Liver (tissue), 9 donors: ENCODE measurements around the gene CTPS2. TPM values are rescaled to one million over a fixed set of nuclear protein-coding genes. Genes with fewer than 3 reads are reported as not detected.

ENCODE experiments used
- DNase-seq: peaks from one replicate; pipeline ENCODE4 v3.0.0-alpha.2; 2017; ENCODE audit warnings: low spot score
- H3K27ac ChIP-seq, 2 donors: one replicate each; pipeline ENCODE4 v1.7.0; 2013; ENCODE audit warnings: inconsistent platforms in 2 of 2, low read length in 2 of 2, control low read depth in 1 of 2, low read depth in 1 of 2, mild to moderate bottlenecking in 1 of 2
- H3K27me3 ChIP-seq, 4 donors: one replicate each; pipeline versions ENCODE4 v1.6.1 to v1.7.0; 2013; ENCODE audit warnings: low read length in 3 of 4, inconsistent platforms in 1 of 4, mild to moderate bottlenecking in 1 of 4, moderate library complexity in 1 of 4; ENCODE audit not compliant: control insufficient read depth in 4 of 4, insufficient read depth in 4 of 4
- H3K36me3 ChIP-seq, 4 donors: one replicate each; pipeline versions ENCODE4 v1.6.1 to v1.7.0; 2013; ENCODE audit warnings: low read length in 3 of 4, mild to moderate bottlenecking in 3 of 4, low read depth in 1 of 4, moderate library complexity in 1 of 4; ENCODE audit not compliant: control insufficient read depth in 4 of 4, insufficient read depth in 3 of 4
- H3K4me1 ChIP-seq, 4 donors: one replicate each; pipeline versions ENCODE4 v1.6.1 to v1.7.0; 2013; ENCODE audit warnings: low read length in 3 of 4, mild to moderate bottlenecking in 3 of 4, moderate library complexity in 1 of 4; ENCODE audit not compliant: control insufficient read depth in 4 of 4, insufficient read depth in 4 of 4
- H3K4me3 ChIP-seq, 3 donors: one replicate each; pipeline versions ENCODE4 v1.6.1 to v1.7.0; 2013; ENCODE audit warnings: low read length in 3 of 3, control low read depth in 1 of 3, low read depth in 1 of 3, mild to moderate bottlenecking in 1 of 3
- H3K9ac ChIP-seq, 2 donors: one replicate each; pipeline ENCODE4 v1.7.0; 2013; ENCODE audit warnings: low read length in 2 of 2, mild to moderate bottlenecking in 2 of 2, moderate library complexity in 2 of 2, control low read depth in 1 of 2, low read depth in 1 of 2
- H3K9me3 ChIP-seq, 4 donors: one replicate each; pipeline versions ENCODE4 v1.6.1 to v1.7.0; 2013; ENCODE audit warnings: low read length in 3 of 4; ENCODE audit not compliant: control insufficient read depth in 4 of 4
- ATF3 ChIP-seq: IDR thresholded peaks from 2 replicates; pipeline ENCODE4 v1.6.1; 2016; ENCODE audit warnings: antibody characterized with exemption
- CTCF ChIP-seq: fragments of 150-350 bp; IDR thresholded peaks from 2 replicates; pipeline ENCODE4 v1.5.1; 2017; ENCODE audit warnings: improper control_type of control experiment, low read depth, low read length; ENCODE audit not compliant: missing input control
- EGR1 ChIP-seq, 2 donors: IDR thresholded peaks; 2 replicates each; pipeline ENCODE4 v1.6.1; 2016 to 2018; ENCODE audit warnings: antibody characterized with exemption in 2 of 2, low read depth in 2 of 2
- FOXA1 ChIP-seq: IDR thresholded peaks from 2 replicates; pipeline ENCODE4 v1.6.1; 2016; ENCODE audit warnings: antibody characterized with exemption
- FOXA2 ChIP-seq: IDR thresholded peaks from 2 replicates; pipeline ENCODE4 v1.6.1; 2016; ENCODE audit warnings: antibody characterized with exemption
- GABPA ChIP-seq, 2 donors: IDR thresholded peaks in 1 of 2; conservative IDR thresholded peaks in 1 of 2; 2 replicates each; pipeline ENCODE4 v1.6.1; 2016; ENCODE audit warnings: antibody characterized with exemption in 2 of 2, mild to moderate bottlenecking in 1 of 2, moderate library complexity in 1 of 2
- HNF4A ChIP-seq, 2 donors: conservative IDR thresholded peaks; 2 replicates each; pipeline ENCODE4 v1.6.1; 2016; ENCODE audit warnings: antibody characterized with exemption in 2 of 2, mild to moderate bottlenecking in 2 of 2
- HNF4G ChIP-seq: IDR thresholded peaks from 2 replicates; pipeline ENCODE4 v1.6.1; 2016; ENCODE audit warnings: antibody characterized with exemption
- JUND ChIP-seq, 2 donors: IDR thresholded peaks; 2 replicates each; pipeline ENCODE4 v1.6.1; 2016; ENCODE audit warnings: antibody characterized with exemption in 2 of 2
- MAX ChIP-seq: IDR thresholded peaks from 2 replicates; pipeline ENCODE4 v1.6.1; 2016; ENCODE audit warnings: antibody characterized with exemption
- NR2F2 ChIP-seq: IDR thresholded peaks from 2 replicates; pipeline ENCODE4 v1.6.1; 2016; ENCODE audit warnings: antibody characterized with exemption
- RAD21 ChIP-seq, 2 donors: IDR thresholded peaks; 2 replicates each; pipeline ENCODE4 v1.6.1; 2016; ENCODE audit warnings: antibody characterized with exemption in 2 of 2, mild to moderate bottlenecking in 2 of 2
- REST ChIP-seq: IDR thresholded peaks from 2 replicates; pipeline ENCODE4 v1.6.1; 2016; ENCODE audit warnings: antibody characterized with exemption, mild to moderate bottlenecking
- RXRA ChIP-seq, 2 donors: IDR thresholded peaks; 2 replicates each; pipeline ENCODE4 v1.6.1; 2017 to 2018; ENCODE audit warnings: antibody characterized with exemption in 2 of 2, mild to moderate bottlenecking in 1 of 2
- SP1 ChIP-seq: IDR thresholded peaks from 2 replicates; pipeline ENCODE4 v1.6.1; 2018; ENCODE audit warnings: antibody characterized with exemption, mild to moderate bottlenecking
- TAF1 ChIP-seq: conservative IDR thresholded peaks from 2 replicates; pipeline ENCODE4 v1.6.1; 2016; ENCODE audit warnings: antibody characterized with exemption, mild to moderate bottlenecking
- YY1 ChIP-seq: IDR thresholded peaks from 2 replicates; pipeline ENCODE4 v1.6.1; 2016; ENCODE audit warnings: antibody characterized with exemption, mild to moderate bottlenecking
- WGBS: extraction: QIAGEN DNeasy Blood & Tissue Kit; methylation state at CpG from one replicate; pipeline ENCODE4 v1.1.7; 2013; 5-methylcytosine and 5-hydroxymethylcytosine counted together
- polyA plus RNA-seq, 2 donors: library from polyadenylated mRNA; stranded (reverse) in 1 of 2; unstranded in 1 of 2; fragments of 200-250 nt in 1 of 2; fragments of >200 nt in 1 of 2; fragmentation: Nextera tagmentation in 1 of 2; extraction: Ambion mirVana in 1 of 2; gene quantifications; one replicate each; pipeline versions ENCODE4 v1.2.1 to v1.2.3, GENCODE V29; 2013 to 2015
- total RNA-seq, 2 donors: library from RNA; depleted of rRNA; stranded (reverse); fragments of >200 nt; gene quantifications; one replicate each; pipeline ENCODE4 v1.2.3, GENCODE V29; 2014
- TF ChIP-seq, protein P1 (sequence below): IDR thresholded peaks from 2 replicates; pipeline ENCODE4 v1.6.1; 2016; ENCODE audit warnings: antibody characterized with exemption
- donor health status: healthy.
- donor health status: healthy.
- donor health status: healthy.
- donor health status: healthy.
- donor health status: healthy.

CTPS2 gene
- total and polyA plus RNA-seq, 4 donors, result 3.0 to 11.2 (median 7.2) TPM

- WGBS, result 95% methylated on average over 3 of the region's 3 CpGs
- Histone ChIP-seq H3K4me3 (no peak overlapping the region), H3K27me3 (no peaks in the 10 kb centered on the region), H3K4me1 (no peaks in the 10 kb centered on the region), H3K27ac (no peak overlapping the region), H3K36me3 (no peaks in the 10 kb centered on the region), H3K9ac (no peak overlapping the region), H3K9me3 (no peaks in the 10 kb centered on the region)
- DNase-seq, result no peak
- no peak for TF ChIP-seq RAD21 (IDR thresholded peaks at IDR 0.05)
- TF ChIP-seq EGR1 (IDR thresholded peaks at IDR 0.05; ENCODE audit: low read depth in 2 of 2), result no peak
- no peak for TF ChIP-seq GABPA (IDR thresholded peaks at IDR 0.05 in 1 of 2, conservative IDR thresholded peaks at IDR 0.05 in 1 of 2)
- no peak for TF ChIP-seq YY1
- no peak for TF ChIP-seq CTCF
- no peak for TF ChIP-seq NR2F2
- TF ChIP-seq REST, result no peak
- TF ChIP-seq MAX, result no peak
- no peak for TF ChIP-seq HNF4G
- TF ChIP-seq FOXA2, result no peak
- no peak for TF ChIP-seq FOXA1
- TF ChIP-seq JUND (IDR thresholded peaks at IDR 0.05), result no peak
- TF ChIP-seq ATF3, result no peak
- no peak for TF ChIP-seq SP1
- no peak for TF ChIP-seq RXRA (IDR thresholded peaks at IDR 0.05)
- no peak for TF ChIP-seq TAF1
- no peak for TF ChIP-seq HNF4A (conservative IDR thresholded peaks at IDR 0.05)
Measured at GRCh38 chrX:16552546-16552945, 159.9 kb downstream of the CTPS2 start.

DNA sequence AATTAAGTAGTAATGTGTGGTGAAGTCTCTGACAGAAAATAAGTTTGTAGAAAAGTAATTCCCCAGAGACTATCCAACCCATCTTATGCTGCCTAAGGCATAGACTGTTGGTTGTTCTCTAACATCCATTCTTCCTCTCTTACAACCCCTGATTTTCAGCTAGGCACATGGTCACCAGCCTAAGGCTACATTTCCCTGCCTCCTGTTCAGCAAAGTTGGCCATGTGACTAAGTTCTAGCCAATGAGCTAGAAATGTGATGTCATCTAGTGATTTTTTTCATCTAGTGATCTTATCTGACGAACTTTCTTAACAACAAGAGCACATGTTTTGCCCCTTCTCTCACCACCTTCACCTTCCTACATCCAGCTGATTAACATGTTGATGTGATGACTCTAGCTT, 164.8 kb downstream of the CTPS2 start:
- Histone ChIP-seq H3K4me1 (no peaks in the 10 kb centered on the region), H3K27me3 (no peaks in the 10 kb centered on the region), H3K9ac (no peak overlapping the region), H3K4me3 (no peak overlapping the region), H3K36me3 (no peaks in the 10 kb centered on the region), H3K27ac (no peak overlapping the region), H3K9me3 (no peaks in the 10 kb centered on the region)
- DNase-seq, result no peak
- WGBS, result 93% methylated on average over 1 of the region's 1 CpG
- no peak for TF ChIP-seq NR2F2
- TF ChIP-seq YY1, result no peak
- TF ChIP-seq REST, result no peak
- no peak for TF ChIP-seq GABPA (IDR thresholded peaks at IDR 0.05 in 1 of 2, conservative IDR thresholded peaks at IDR 0.05 in 1 of 2)
- TF ChIP-seq TAF1, result no peak
- no peak for TF ChIP-seq CTCF
- TF ChIP-seq ATF3, result no peak
- no peak for TF ChIP-seq FOXA2
- no peak for TF ChIP-seq RAD21 (IDR thresholded peaks at IDR 0.05)
- TF ChIP-seq HNF4A (conservative IDR thresholded peaks at IDR 0.05), result no peak
- TF ChIP-seq, protein P1, sequence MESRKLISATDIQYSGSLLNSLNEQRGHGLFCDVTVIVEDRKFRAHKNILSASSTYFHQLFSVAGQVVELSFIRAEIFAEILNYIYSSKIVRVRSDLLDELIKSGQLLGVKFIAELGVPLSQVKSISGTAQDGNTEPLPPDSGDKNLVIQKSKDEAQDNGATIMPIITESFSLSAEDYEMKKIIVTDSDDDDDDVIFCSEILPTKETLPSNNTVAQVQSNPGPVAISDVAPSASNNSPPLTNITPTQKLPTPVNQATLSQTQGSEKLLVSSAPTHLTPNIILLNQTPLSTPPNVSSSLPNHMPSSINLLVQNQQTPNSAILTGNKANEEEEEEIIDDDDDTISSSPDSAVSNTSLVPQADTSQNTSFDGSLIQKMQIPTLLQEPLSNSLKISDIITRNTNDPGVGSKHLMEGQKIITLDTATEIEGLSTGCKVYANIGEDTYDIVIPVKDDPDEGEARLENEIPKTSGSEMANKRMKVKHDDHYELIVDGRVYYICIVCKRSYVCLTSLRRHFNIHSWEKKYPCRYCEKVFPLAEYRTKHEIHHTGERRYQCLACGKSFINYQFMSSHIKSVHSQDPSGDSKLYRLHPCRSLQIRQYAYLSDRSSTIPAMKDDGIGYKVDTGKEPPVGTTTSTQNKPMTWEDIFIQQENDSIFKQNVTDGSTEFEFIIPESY, result no peak
- no peak for TF ChIP-seq JUND (IDR thresholded peaks at IDR 0.05)
